BLaER1 treated with 17β-estradiol and CSF1 and Interleukin-3, amounts not matched to agents 10 nM and 100 nM (cell line): ENCODE results near the gene ZG16.

Experiments used
- H3K27ac ChIP-seq, 11 experiments: shearing (Covaris generic); formaldehyde crosslinking; 2 replicates each; pipeline ENCODE4 v1.8.1; 2022
- H3K27me3 ChIP-seq, 11 experiments: shearing (Covaris generic); formaldehyde crosslinking; 2 replicates each; pipeline ENCODE4 v1.8.1; 2022
- H3K36me3 ChIP-seq, 11 experiments: shearing (Covaris generic); formaldehyde crosslinking; 2 replicates each; pipeline ENCODE4 v1.8.1; 2022
- H3K4me1 ChIP-seq, 10 experiments: shearing (Covaris generic); formaldehyde crosslinking; 2 replicates each; pipeline ENCODE4 v1.8.1; 2022
- H3K4me2 ChIP-seq, 11 experiments: shearing (Covaris generic); formaldehyde crosslinking; 2 replicates each; pipeline ENCODE4 v1.8.1; 2022
- H3K4me3 ChIP-seq, 10 experiments: shearing (Covaris generic); formaldehyde crosslinking; 2 replicates each; pipeline ENCODE4 v1.8.1; 2022
- H3K9ac ChIP-seq, 11 experiments: shearing (Covaris generic); formaldehyde crosslinking; 2 replicates each; pipeline ENCODE4 v1.8.1; 2022
- H3K9me3 ChIP-seq, 11 experiments: shearing (Covaris generic); formaldehyde crosslinking; replicated peaks in 1 of 11; 2 replicates each; pipeline ENCODE4 v1.8.1; 2022
- H4K20me1 ChIP-seq, 11 experiments: shearing (Covaris generic); formaldehyde crosslinking; 2 replicates each; pipeline ENCODE4 v1.8.1; 2022
- Cebpa-rat ChIP-seq, 11 experiments: shearing (Covaris generic); IDR thresholded peaks; 2 replicates each; pipeline ENCODE4 v1.8.1; 2022

The ZG16 gene

GRCh38 chr16:29812754-29813643 lies 34.9 kb downstream of the ZG16 start:
- H3K27me3 ChIP-seq = peaks cover 0 to 11% (median 0%) of the 10 kb centered on the region in 11 experiments; a peak in 3 of 22 replicates
- no peak for TF ChIP-seq Cebpa-rat (IDR thresholded peaks at IDR 0.05)
- H3K4me1 ChIP-seq = peaks cover 73 to 81% (median 78%) of the 10 kb centered on the region in 10 experiments
- H4K20me1 ChIP-seq = peaks cover 24 to 44% (median 35%) of the 10 kb centered on the region in 11 experiments; a peak in 21 of 22 replicates
- H3K4me2 ChIP-seq = peak overlapping the region; percentile 95 to 100 (median 100)
- peaks cover 11 to 32% (median 25%) of the 10 kb centered on the region in 11 experiments; a peak in 20 of 22 replicates for H3K36me3 ChIP-seq
- H3K4me3 ChIP-seq = peak overlapping the region; percentile 74 to 88 (median 81); a peak in 19 of 20 replicates
- H3K9ac ChIP-seq = peak overlapping the region in 9 of 11 experiments; percentile 68 to 99 (median 97); a peak in 18 of 22 replicates
- peak overlapping the region in 7 of 11 experiments; percentile 81 to 98 (median 89); a peak in 13 of 22 replicates for H3K27ac ChIP-seq
- H3K9me3 ChIP-seq = no peaks in the 10 kb centered on the region

GRCh38 chr16:29813644-29814562 lies 35.8 kb downstream of the ZG16 start:
- no peak for TF ChIP-seq Cebpa-rat (IDR thresholded peaks at IDR 0.05)
- H3K9ac ChIP-seq = peak overlapping the region in 9 of 11 experiments; percentile 85 to 99 (median 97); a peak in 17 of 22 replicates
- H3K4me2 ChIP-seq = peak overlapping the region; percentile 95 to 100 (median 100)
- H3K4me1 ChIP-seq = peaks cover 77 to 85% (median 81%) of the 10 kb centered on the region in 10 experiments
- no peaks in the 10 kb centered on the region for H3K9me3 ChIP-seq
- peak overlapping the region; percentile 68 to 87 (median 80); a peak in 18 of 20 replicates for H3K4me3 ChIP-seq
- H3K27me3 ChIP-seq = peaks cover 0 to 11% (median 0%) of the 10 kb centered on the region in 11 experiments; a peak in 3 of 22 replicates
- peak overlapping the region in 9 of 11 experiments; percentile 81 to 98 (median 88); a peak in 17 of 22 replicates for H3K27ac ChIP-seq
- H4K20me1 ChIP-seq = peaks cover 19 to 42% (median 29%) of the 10 kb centered on the region in 11 experiments; a peak in 21 of 22 replicates
- peaks cover 13 to 33% (median 27%) of the 10 kb centered on the region in 11 experiments; a peak in 21 of 22 replicates for H3K36me3 ChIP-seq

- peak overlapping the region; percentile 95 to 100 (median 100) for H3K4me2 ChIP-seq
- H4K20me1 ChIP-seq = peaks cover 13 to 43% (median 29%) of the 10 kb centered on the region in 11 experiments; a peak in 21 of 22 replicates
- peaks cover 0 to 11% (median 0%) of the 10 kb centered on the region in 11 experiments; a peak in 3 of 22 replicates for H3K27me3 ChIP-seq
- H3K36me3 ChIP-seq = peaks cover 14 to 34% (median 28%) of the 10 kb centered on the region in 11 experiments
- peak overlapping the region; percentile 68 to 87 (median 80) for H3K4me3 ChIP-seq
- H3K9ac ChIP-seq = peak overlapping the region in 10 of 11 experiments; percentile 79 to 99 (median 96); a peak in 19 of 22 replicates
- H3K9me3 ChIP-seq = no peaks in the 10 kb centered on the region
- H3K4me1 ChIP-seq = peaks cover 77 to 85% (median 81%) of the 10 kb centered on the region in 10 experiments
- TF ChIP-seq Cebpa-rat (IDR thresholded peaks at IDR 0.05) = no peak
- peak overlapping the region in 9 of 11 experiments; percentile 81 to 98 (median 88); a peak in 18 of 22 replicates for H3K27ac ChIP-seq
Observed at GRCh38 chr16:29814592-29814991, 36.5 kb downstream of the ZG16 start.

GRCh38 chr16:29815032-29815721 lies 37.1 kb downstream of the ZG16 start:
- Histone ChIP-seq H3K36me3 (peaks cover 18 to 33% (median 26%) of the 10 kb centered on the region in 11 experiments), H3K4me1 (peaks cover 77 to 85% (median 82%) of the 10 kb centered on the region in 10 experiments), H4K20me1 (peaks cover 8 to 43% (median 27%) of the 10 kb centered on the region in 11 experiments; a peak in 21 of 22 replicates), H3K4me3 (peak overlapping the region; percentile 68 to 87 (median 80)), H3K27me3 (peaks cover 0 to 11% (median 0%) of the 10 kb centered on the region in 11 experiments; a peak in 3 of 22 replicates), H3K4me2 (peak overlapping the region; percentile 95 to 100 (median 100)), H3K9ac (peak overlapping the region; percentile 79 to 99 (median 96)), H3K9me3 (no peaks in the 10 kb centered on the region), H3K27ac (peak overlapping the region; percentile 25 to 98 (median 87); a peak in 21 of 22 replicates)
- TF ChIP-seq Cebpa-rat (IDR thresholded peaks at IDR 0.05) = no peak

GRCh38 chr16:29815793-29816693 lies 38.0 kb downstream of the ZG16 start, which contains the start of gene PAGR1:
Gene PAGR1, plus strand, starts transcription at chr16:29816152. Its CDS starts 374 bp downstream, at chr16:29816526.
- H3K27me3 ChIP-seq = peaks cover 0 to 11% (median 0%) of the 10 kb centered on the region in 11 experiments; a peak in 3 of 22 replicates
- peak within 1 kb of the TSS; percentile 68 to 87 (median 80) for H3K4me3 ChIP-seq
- H3K27ac ChIP-seq = peak within 1 kb of the TSS; percentile 61 to 98 (median 87)
- TF ChIP-seq Cebpa-rat (IDR thresholded peaks at IDR 0.05) = no peak
- peak within 1 kb of the TSS; percentile 95 to 100 (median 100) for H3K4me2 ChIP-seq
- peaks cover 18 to 31% (median 23%) of the 10 kb centered on the region in 11 experiments; a peak in 21 of 22 replicates for H3K36me3 ChIP-seq
- no peaks in the 10 kb centered on the region for H3K9me3 ChIP-seq
- H4K20me1 ChIP-seq = peaks cover 0 to 43% (median 26%) of the 10 kb centered on the region in 11 experiments; a peak in 19 of 22 replicates
- peaks cover 70 to 85% (median 80%) of the 10 kb centered on the region in 10 experiments for H3K4me1 ChIP-seq
- H3K9ac ChIP-seq = peak within 1 kb of the TSS; percentile 79 to 99 (median 96)

GRCh38 chr16:29816694-29817441 lies 38.8 kb downstream of the ZG16 start:
- peaks cover 4 to 41% (median 27%) of the 10 kb centered on the region in 11 experiments; a peak in 16 of 22 replicates for H4K20me1 ChIP-seq
- H3K4me1 ChIP-seq = peaks cover 72 to 85% (median 80%) of the 10 kb centered on the region in 10 experiments

More at GRCh38 chr16:29816694-29817441, 38.8 kb downstream of the ZG16 start:
- H3K9ac ChIP-seq = peak overlapping the region; percentile 79 to 99 (median 96)
- H3K9me3 ChIP-seq = no peaks in the 10 kb centered on the region
- TF ChIP-seq Cebpa-rat (IDR thresholded peaks at IDR 0.05) = no peak
- H3K36me3 ChIP-seq = peaks cover 18 to 39% (median 23%) of the 10 kb centered on the region in 11 experiments; a peak in 21 of 22 replicates
- H3K27ac ChIP-seq = peak overlapping the region; percentile 61 to 98 (median 87)
- peak overlapping the region; percentile 68 to 87 (median 80) for H3K4me3 ChIP-seq
- H3K4me2 ChIP-seq = peak overlapping the region; percentile 95 to 100 (median 100)
- peaks cover 0 to 11% (median 0%) of the 10 kb centered on the region in 11 experiments; a peak in 3 of 22 replicates for H3K27me3 ChIP-seq
